GM21528 (cell line): Measurements from ENCODE around the gene DUSP5.

Source experiments
- ATAC-seq: cut with Tn5 transposase; IDR thresholded peaks from one replicate; pipeline ENCODE4 v1.9.1; 2021; ENCODE audit warnings: mild to moderate bottlenecking, moderate library complexity; ENCODE audit not compliant: unreplicated experiment, low FRiP score

The DUSP5 gene

GRCh38 chr10:110498982-110499795, 1.5 kb downstream of the DUSP5 start:
- no peak for ATAC-seq

DNA sequence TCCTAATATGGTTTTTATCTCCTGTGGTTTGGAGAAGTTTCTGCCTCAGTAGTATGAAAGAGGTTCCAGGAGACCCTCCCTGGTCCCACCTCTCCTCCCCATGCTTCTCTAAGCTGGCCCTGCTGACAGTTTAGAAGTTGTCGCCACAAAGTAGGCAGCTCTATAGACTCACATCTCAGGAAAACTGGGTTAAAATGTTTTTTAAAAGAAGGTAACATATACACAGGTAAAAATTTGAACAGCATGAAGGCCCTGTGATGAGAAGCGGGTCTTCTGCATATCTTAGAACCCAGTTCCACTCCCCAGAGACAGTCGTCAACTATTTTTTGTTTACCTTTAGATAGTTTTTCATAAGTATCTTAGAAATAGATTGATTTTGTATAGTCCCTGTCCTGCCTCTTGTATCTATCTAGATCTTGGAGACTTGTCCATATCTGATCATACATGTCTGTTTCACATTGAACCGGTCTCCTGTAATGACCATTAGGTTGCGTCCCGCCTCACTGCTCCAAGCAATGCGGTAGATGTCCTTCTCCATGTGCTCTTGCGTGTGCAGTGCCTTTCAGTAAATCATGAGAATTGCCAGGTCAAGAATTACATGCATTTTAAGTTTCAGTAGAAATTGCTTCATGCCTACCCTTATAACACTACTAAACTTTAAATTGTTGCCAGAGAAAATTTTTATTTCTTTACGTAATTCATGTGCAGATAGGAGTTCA, 2.2 kb downstream of the DUSP5 start:
- no peak for ATAC-seq

- no peak for ATAC-seq
Observed at GRCh38 chr10:110500515-110500905, 2.8 kb downstream of the DUSP5 start.

DNA sequence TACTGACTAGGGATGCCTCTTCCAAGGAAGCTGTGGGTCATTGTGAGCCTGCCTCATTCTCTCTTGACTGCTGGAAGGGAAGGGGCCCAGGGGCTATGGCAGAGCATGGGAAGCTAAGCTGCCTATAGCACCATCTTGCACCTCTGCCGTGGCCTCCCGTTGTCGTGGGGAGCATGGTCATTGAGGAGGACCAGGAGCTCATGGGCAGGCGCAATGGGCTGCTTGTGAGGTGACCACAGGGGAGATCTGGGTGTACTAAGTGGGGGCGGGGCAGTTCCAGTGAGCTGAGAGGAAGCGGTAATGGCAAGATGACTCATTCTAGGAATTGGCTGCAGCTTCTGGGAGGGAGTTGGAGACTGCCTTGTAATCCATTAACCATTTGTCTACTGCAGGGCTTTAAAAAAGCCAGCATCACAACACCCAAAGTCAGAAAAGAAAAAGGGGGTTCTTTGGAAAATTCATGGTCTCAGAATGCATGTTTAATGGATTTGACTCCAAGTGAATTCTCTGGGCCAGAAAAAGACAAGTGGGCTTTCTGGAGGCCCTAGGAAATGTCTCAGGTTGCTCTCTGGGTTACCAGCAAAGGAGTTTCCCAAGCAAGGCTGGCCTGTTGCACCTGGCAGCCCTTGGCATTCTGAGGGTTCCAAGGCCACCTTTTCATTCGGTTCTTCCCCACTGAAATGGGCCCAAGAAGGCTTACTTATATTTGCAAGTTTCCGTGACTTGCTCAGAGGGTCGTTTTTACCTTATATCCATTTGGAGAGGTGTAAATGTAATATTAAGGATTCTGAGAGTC, 3.6 kb downstream of the DUSP5 start:
- ATAC-seq: no peak

GRCh38 chr10:110502072-110502845, 4.6 kb downstream of the DUSP5 start:
- peak; percentile 3 for ATAC-seq

GRCh38 chr10:110502851-110503301, 5.2 kb downstream of the DUSP5 start:
- ATAC-seq: peak; percentile 44

GRCh38 chr10:110503528-110504110, 5.9 kb downstream of the DUSP5 start:
- no peak for ATAC-seq

GRCh38 chr10:110504111-110504735, 6.5 kb downstream of the DUSP5 start:
- peak; percentile 60 for ATAC-seq

- ATAC-seq: no peak
Observed at GRCh38 chr10:110505130-110505770, 7.5 kb downstream of the DUSP5 start.

- no peak for ATAC-seq
Observed at GRCh38 chr10:110506448-110506847, 8.7 kb downstream of the DUSP5 start.

GRCh38 chr10:110507346-110507745, 9.6 kb downstream of the DUSP5 start:
- no peak for ATAC-seq

GRCh38 chr10:110508159-110508788, 10.6 kb downstream of the DUSP5 start:
- ATAC-seq: no peak

- ATAC-seq: no peak
Observed at GRCh38 chr10:110508806-110509544, 11.3 kb downstream of the DUSP5 start.

DNA sequence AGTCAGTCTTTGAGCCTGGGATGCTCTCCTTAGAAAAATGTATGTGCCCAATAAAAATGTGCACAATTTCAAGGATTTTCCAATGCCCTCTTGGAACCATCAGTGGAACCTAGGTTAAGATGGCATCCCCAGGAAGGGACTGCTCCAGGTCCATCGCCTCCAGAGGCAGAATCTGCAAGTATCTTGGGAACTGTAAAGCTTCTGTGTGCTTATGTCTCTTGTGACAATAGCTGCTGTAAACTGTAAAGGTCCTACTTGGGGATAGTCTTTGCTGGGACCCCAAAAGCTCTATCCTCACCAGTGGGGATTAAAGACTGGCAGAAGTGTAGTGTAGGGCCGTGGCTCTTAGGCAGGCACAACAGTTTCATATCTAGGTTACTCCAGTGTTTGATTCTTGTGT, 11.9 kb downstream of the DUSP5 start:
- ATAC-seq: no peak

GRCh38 chr10:110510086-110510485, 12.4 kb downstream of the DUSP5 start:
- no peak for ATAC-seq

DNA sequence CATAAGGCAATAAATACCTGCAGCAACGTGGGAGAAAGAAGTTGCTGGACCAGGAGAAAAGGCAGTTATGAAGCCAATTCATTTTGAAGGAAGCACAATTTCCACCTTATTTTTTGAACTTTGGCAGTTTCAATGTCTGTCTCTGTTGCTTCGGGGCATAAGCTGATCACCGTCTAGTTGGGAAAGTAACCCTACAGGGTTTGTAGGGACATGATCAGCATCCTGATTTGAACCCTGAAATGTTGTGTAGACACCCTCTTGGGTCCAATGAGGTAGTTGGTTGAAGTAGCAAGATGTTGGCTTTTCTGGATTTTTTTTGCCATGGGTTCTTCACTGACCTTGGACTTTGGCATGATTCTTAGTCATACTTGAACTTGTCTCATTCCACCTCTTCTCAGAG, 13.0 kb downstream of the DUSP5 start:
- ATAC-seq: no peak

DNA sequence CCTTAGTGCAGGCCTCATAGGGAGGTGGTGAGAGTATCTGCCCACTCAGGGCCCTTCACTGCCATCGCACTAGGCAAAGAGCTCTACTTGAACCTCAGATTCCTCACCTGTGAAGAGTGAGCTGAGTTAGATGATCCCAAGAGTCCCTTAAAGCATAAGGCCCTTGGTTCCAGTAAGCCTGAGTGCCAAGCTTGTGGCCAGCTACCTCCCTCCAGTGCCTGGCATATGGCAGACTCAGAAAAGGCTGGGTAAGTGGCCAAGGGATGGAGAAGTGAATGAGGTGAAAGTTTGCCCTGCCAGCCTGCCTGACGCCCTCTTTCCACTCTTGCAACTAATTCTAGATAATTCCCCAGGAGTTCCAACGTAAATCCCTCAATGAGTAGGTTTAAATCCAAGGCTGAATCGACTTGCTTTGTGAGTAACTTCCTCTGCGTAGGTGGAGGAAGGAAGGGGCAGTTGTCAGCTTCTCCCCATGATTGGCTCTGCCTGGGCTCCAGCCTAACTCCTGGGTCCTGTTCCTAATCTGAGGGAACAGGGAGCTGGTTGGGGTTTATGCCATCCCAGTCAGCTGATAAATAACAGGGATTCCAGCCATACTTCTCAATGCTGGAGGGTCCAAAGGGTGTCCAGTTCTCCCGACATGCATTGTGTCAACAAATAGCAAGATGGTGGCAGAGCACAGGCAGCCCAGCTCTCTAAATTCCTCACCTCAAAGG, 14.2 kb downstream of the DUSP5 start:
- ATAC-seq: no peak
